ENCODE data around the gene TMEM223.

GRCh38 chr11:62801071-62801470 is 9.3 kb upstream of the TMEM223 start:
- TF ChIP-seq CTCF (IDR thresholded peaks at IDR 0.05) (no peak), POLR2AphosphoS5 (IDR thresholded peaks at IDR 0.05; ENCODE audit: insufficient read depth in 1 of 2, low read depth in 1 of 2) (no peak)

Measured in vagina (tissue), 2 donors.